ENCODE data around the gene HOXA2.

The HOXA2 gene

GRCh38 chr7:27102581-27103442 is at the start of gene HOXA2:
TSS of gene HOXA2 (minus strand) at chr7:27102683. CDS start at chr7:27102500, 183 bp downstream.
- DNase-seq (ENCODE audit: low spot score) = no peak

- DNase-seq (ENCODE audit: low spot score) = no peak
Observed at GRCh38 chr7:27151341-27151930, 49.0 kb upstream of the HOXA2 start.

GRCh38 chr7:27150568-27151340 is 48.3 kb upstream of the HOXA2 start:
- peak; percentile 93 for DNase-seq (ENCODE audit: low spot score)

- DNase-seq (ENCODE audit: low spot score) = no peak
Observed at GRCh38 chr7:27149842-27150567, 47.5 kb upstream of the HOXA2 start.

- no peak for DNase-seq (ENCODE audit: low spot score)
Observed at GRCh38 chr7:27148756-27149641, 46.5 kb upstream of the HOXA2 start.

- DNase-seq (ENCODE audit: low spot score) = no peak
Observed at GRCh38 chr7:27148031-27148755, 45.7 kb upstream of the HOXA2 start.

- peak; percentile 37 for DNase-seq (ENCODE audit: low spot score)
Observed at GRCh38 chr7:27147199-27148030, 44.9 kb upstream of the HOXA2 start, which contains the start of gene HOXA6. TSS of gene HOXA6 (minus strand) at chr7:27147774. CDS start at chr7:27147749, 25 bp downstream.

- DNase-seq (ENCODE audit: low spot score) = no peak
Observed at GRCh38 chr7:27146491-27147198, 44.2 kb upstream of the HOXA2 start.

GRCh38 chr7:27145914-27146412 is 43.5 kb upstream of the HOXA2 start:
- DNase-seq (ENCODE audit: low spot score) = no peak

- no peak for DNase-seq (ENCODE audit: low spot score)
Observed at GRCh38 chr7:27145165-27145913, 42.9 kb upstream of the HOXA2 start.

GRCh38 chr7:27144781-27145164 is 42.3 kb upstream of the HOXA2 start:
- DNase-seq (ENCODE audit: low spot score) = no peak

- no peak for DNase-seq (ENCODE audit: low spot score)
Observed at GRCh38 chr7:27143950-27144780, 41.7 kb upstream of the HOXA2 start.

- peak; percentile 85 for DNase-seq (ENCODE audit: low spot score)
Observed at GRCh38 chr7:27143023-27143949, 40.8 kb upstream of the HOXA2 start, which contains the start of gene HOXA5. TSS of gene HOXA5 (minus strand) at chr7:27143681. CDS start at chr7:27143607, 74 bp downstream.

GRCh38 chr7:27142580-27143022 is 40.1 kb upstream of the HOXA2 start:
- DNase-seq (ENCODE audit: low spot score) = no peak

GRCh38 chr7:27141923-27142579 is 39.6 kb upstream of the HOXA2 start:
- no peak for DNase-seq (ENCODE audit: low spot score)

Data from D341Med (cell line).